Left lung (tissue), 10 donors: ENCODE results near the gene ABCG2. TPM values are rescaled to one million over a fixed set of nuclear protein-coding genes. Genes with fewer than 3 reads are reported as not detected.

ENCODE experiments used
- ATAC-seq: fragments of 200-7000 bp; cut with Tn5 transposase; one replicate; pipeline ENCODE4 v1.9.1; 2020; ENCODE audit warnings: moderate library complexity
- DNase-seq, 4 donors: peaks; one replicate each; pipeline ENCODE4 v3.0.0-alpha.2; 2013 to 2020
- H3K27ac ChIP-seq, 2 donors: fragments of 200-600 bp; sonication (generic) in 1 of 2; one replicate each; pipeline versions ENCODE4 v1.5.0 to v1.8.0; 2020 to 2021
- H3K27me3 ChIP-seq, 2 donors: fragments of 200-600 bp; sonication (generic) in 1 of 2; one replicate each; pipeline versions ENCODE4 v1.5.0 to v1.8.0; 2020 to 2021
- H3K36me3 ChIP-seq, 2 donors: fragments of 200-600 bp; sonication (generic) in 1 of 2; one replicate each; pipeline versions ENCODE4 v1.5.0 to v1.8.0; 2020 to 2021
- H3K4me1 ChIP-seq, 2 donors: fragments of 200-600 bp; one replicate each; pipeline ENCODE4 v1.8.0; 2021
- H3K4me3 ChIP-seq, 2 donors: fragments of 200-600 bp; sonication (generic) in 1 of 2; one replicate each; pipeline versions ENCODE4 v1.5.0 to v1.8.0; 2020 to 2021; ENCODE audit warnings: mild to moderate bottlenecking in 1 of 2
- H3K9me3 ChIP-seq, 2 donors: fragments of 200-600 bp; sonication (generic) in 1 of 2; one replicate each; pipeline versions ENCODE4 v1.5.0 to v1.8.0; 2020 to 2021
- intact Hi-C, 2 donors: fragments of 100-400 bp; cut with DNase I; formaldehyde crosslinking; loops; one replicate each; pipeline versions ENCODE4 v1.11.2 to v1.14.2; 2022
- polyA plus RNA-seq, 6 donors: library from polyadenylated mRNA; unstranded; fragments of 120-200 nt; gene quantifications; one replicate each; pipeline ENCODE4 v1.2.1, GENCODE V29; 2013; ENCODE audit not compliant: insufficient read length in 6 of 6
- total RNA-seq, 2 donors: library from RNA; stranded (reverse); fragmentation: NEBNext Ultra II Directional; extraction: Animal tissue kit (Norgen Biotek cat#: 25700); gene quantifications; one replicate each; pipeline ENCODE4 v1.2.1, GENCODE V29; 2021
- TF ChIP-seq, protein P1 (sequence below), 2 donors: fragments of 200-600 bp; sonication (generic) in 1 of 2; IDR thresholded peaks; one replicate each; pipeline versions ENCODE4 v1.5.0 to v1.8.0; 2021; ENCODE audit warnings: antibody characterized with exemption in 2 of 2
- donor health status: DM: no; HTN: yes; CAD: no.
- donor health status: DM: no; HTN: no; CAD: no.

ABCG2 gene
- total and polyA plus RNA-seq, 8 donors: 5.1 to 23.5 (median 16.8) TPM

DNA sequence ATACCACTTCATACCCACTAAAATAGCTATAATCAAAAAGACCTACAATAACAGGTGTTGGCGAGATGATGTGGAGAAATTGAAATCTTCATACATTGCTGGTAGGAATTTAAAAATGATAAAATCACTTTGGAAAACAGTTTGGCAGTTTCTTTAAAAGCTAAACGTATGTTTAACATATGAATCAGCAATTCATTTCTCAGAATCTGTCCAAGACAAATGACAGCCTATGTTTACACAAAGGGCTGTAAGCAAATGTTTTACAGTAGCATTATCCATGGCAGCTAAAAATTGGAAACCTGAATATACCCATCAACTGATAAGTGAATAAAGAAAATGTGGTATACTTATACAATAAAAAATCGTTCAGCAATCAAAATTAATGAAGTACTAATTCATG lies 33.0 kb upstream of the ABCG2 start:
- Histone ChIP-seq H3K9me3 (no peaks in the 10 kb centered on the region), H3K27ac (no peak overlapping the region), H3K4me1 (no peaks in the 10 kb centered on the region), H3K36me3 (no peaks in the 10 kb centered on the region), H3K27me3 (no peaks in the 10 kb centered on the region), H3K4me3 (no peak overlapping the region)
- DNase-seq: no peak
- no peak for ATAC-seq
- intact Hi-C loops: no loop called here
- TF ChIP-seq, protein P1, sequence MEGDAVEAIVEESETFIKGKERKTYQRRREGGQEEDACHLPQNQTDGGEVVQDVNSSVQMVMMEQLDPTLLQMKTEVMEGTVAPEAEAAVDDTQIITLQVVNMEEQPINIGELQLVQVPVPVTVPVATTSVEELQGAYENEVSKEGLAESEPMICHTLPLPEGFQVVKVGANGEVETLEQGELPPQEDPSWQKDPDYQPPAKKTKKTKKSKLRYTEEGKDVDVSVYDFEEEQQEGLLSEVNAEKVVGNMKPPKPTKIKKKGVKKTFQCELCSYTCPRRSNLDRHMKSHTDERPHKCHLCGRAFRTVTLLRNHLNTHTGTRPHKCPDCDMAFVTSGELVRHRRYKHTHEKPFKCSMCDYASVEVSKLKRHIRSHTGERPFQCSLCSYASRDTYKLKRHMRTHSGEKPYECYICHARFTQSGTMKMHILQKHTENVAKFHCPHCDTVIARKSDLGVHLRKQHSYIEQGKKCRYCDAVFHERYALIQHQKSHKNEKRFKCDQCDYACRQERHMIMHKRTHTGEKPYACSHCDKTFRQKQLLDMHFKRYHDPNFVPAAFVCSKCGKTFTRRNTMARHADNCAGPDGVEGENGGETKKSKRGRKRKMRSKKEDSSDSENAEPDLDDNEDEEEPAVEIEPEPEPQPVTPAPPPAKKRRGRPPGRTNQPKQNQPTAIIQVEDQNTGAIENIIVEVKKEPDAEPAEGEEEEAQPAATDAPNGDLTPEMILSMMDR (IDR thresholded peaks at IDR 0.05): no peak

DNA sequence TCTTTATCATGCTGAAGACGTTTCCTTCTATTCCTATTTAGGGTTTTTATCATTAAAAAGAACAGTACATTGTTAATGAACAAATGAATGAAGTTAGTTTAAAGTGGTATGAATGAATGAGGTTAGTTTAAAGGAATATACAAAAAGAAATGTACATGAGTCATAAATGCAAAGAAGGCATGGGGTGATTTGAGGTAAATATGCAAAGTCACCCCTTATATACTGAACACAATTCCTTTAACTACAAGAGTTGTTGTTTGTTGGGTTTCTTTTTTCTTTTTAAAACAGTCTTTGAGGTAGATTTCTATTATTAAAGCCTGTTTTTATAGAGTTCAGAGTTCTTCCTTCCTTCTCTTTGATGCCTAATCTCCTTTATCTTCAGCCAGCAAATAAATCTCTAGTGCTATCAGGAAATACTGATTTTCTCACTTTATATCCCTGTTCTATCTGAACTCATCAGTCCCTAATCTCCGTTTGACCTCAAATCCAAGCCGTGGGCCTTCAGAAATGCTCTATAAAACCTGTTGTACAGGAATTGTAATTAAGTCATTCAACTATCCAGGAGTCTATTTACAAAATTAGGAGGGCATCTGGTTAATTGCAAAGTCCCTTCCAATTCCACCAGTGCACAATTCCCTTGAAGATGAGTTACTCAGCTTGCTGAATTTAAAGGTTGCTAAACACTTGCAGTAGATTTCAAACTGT lies 31.6 kb upstream of the ABCG2 start:
- DNase-seq: no peak
- no peak for ATAC-seq
- no peaks in the 10 kb centered on the region for H3K36me3 ChIP-seq
- H3K27me3 ChIP-seq: no peaks in the 10 kb centered on the region
- H3K4me3 ChIP-seq: no peak overlapping the region
- H3K4me1 ChIP-seq: no peaks in the 10 kb centered on the region
- H3K27ac ChIP-seq: no peak overlapping the region
- TF ChIP-seq, protein P1 (IDR thresholded peaks at IDR 0.05): no peak
- no peaks in the 10 kb centered on the region for H3K9me3 ChIP-seq
- intact Hi-C loops: no loop called here

DNA sequence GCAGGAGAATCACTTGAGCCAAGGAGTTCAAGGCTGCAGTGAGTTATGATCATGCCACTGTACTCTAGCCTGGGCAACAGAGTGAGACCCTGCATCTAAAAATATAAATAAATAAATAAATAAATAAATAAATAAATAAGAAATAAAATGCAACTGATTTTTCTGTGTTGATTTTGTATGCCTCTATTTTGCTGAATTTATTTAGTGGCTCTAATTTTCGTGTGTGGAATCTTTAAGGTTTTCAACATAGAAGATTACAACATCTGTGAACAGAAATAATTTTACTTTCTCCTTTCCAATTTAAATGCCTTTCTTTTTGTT lies 30.9 kb upstream of the ABCG2 start:
- no peak for ATAC-seq
- no peaks in the 10 kb centered on the region for H3K36me3 ChIP-seq
- H3K4me3 ChIP-seq: no peak overlapping the region
- no peaks in the 10 kb centered on the region for H3K4me1 ChIP-seq
- no peaks in the 10 kb centered on the region for H3K27me3 ChIP-seq
- H3K27ac ChIP-seq: no peak overlapping the region
- DNase-seq: no peak
- intact Hi-C loops: no loop called here
- no peaks in the 10 kb centered on the region for H3K9me3 ChIP-seq
- TF ChIP-seq, protein P1 (IDR thresholded peaks at IDR 0.05): no peak

DNA sequence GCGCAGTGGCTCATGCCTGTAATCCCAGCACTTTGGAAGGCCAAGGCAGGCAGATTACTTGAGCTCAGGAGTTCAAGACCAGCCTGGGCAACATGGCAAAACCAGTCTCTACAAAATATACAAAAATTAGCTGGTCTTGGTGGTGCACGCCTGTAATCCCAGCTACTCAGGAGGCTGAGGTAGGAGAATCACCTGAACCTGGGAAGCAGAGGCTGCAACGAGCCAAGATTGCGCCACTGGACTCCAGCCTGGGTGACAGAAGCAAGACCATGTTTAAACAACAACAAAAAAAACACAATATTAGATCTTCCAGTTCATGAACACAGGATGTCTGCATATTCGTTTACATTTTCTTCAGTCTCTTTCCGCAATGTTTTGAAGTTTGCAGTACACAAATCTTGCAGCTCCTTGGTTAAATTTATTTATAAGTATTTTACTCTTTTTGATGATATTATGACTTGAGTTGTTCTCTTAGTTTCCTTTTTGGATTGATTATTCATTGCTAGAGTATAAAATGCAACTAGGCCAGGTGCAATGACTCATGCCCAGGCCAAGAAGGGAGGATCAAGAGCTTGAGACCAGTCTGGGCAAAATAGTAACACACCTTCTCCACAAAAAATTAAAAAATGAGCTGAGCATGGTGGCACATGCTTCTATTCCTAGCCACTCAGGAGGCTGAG lies 30.4 kb upstream of the ABCG2 start:
- no peak for DNase-seq
- TF ChIP-seq, protein P1 (IDR thresholded peaks at IDR 0.05): no peak
- no peaks in the 10 kb centered on the region for H3K4me1 ChIP-seq
- no peaks in the 10 kb centered on the region for H3K27me3 ChIP-seq
- H3K27ac ChIP-seq: no peak overlapping the region
- intact Hi-C loops: no loop called here
- ATAC-seq: no peak
- no peak overlapping the region for H3K4me3 ChIP-seq
- H3K9me3 ChIP-seq: no peaks in the 10 kb centered on the region
- H3K36me3 ChIP-seq: no peaks in the 10 kb centered on the region

DNA sequence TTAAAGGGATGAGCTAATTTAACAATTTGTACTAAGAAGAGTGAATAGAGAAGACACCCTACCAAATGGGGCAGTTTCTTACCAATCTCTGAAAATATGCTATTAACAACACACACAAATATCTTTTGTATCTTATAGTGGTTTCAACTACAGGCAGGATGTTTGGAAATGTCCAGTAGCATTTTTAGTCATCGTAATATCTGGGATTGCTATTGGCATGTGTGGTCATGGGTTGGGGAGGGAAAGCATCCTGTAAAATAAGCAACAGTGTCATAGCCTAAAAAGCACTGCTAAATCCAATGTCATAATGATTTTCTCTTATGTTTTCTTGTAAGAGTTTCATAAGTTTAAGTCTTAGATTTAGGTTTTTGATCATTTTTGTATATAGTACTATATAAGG lies 29.3 kb upstream of the ABCG2 start:
- Histone ChIP-seq H3K27me3 (no peaks in the 10 kb centered on the region), H3K27ac (no peak overlapping the region), H3K4me3 (no peak overlapping the region), H3K36me3 (no peaks in the 10 kb centered on the region), H3K4me1 (no peaks in the 10 kb centered on the region), H3K9me3 (no peaks in the 10 kb centered on the region)
- TF ChIP-seq, protein P1 (IDR thresholded peaks at IDR 0.05): no peak
- ATAC-seq (no peak), DNase-seq (no peak)
- intact Hi-C loops: no loop called here
